ENCODE measurements around the gene KIF20A. TPM values are rescaled to one million over a fixed set of nuclear protein-coding genes. Genes with fewer than 3 reads are reported as not detected.

Gene KIF20A
- total RNA-seq, 1 donor from 2014 or later, result 4.7 TPM

DNA sequence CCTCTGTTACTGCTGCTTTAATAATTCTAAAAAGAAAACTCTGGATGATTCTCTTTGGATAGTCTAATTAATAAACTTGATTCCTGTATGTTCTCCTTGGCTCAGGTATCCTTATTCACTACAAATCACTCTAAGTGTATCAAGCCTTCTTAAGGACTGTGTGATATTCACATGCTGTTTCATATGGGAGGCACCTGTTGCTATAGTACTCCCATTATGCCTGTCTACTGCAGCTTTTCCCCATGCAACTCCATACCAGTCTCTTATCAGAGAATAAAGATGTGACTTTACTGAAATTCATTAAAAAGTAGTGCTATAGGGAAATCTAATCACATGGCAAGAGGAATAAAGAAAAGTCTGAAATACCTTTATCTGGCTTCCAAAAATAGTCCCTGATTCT is 15.2 kb upstream of the KIF20A start:
- H3K9ac ChIP-seq (ENCODE audit: low read length), result no peak overlapping the region
- peaks cover 95% of the 10 kb centered on the region for H3K36me3 ChIP-seq (ENCODE audit: insufficient read depth, low read length)
- H3K4me1 ChIP-seq (ENCODE audit: insufficient read depth, low read length), result no peaks in the 10 kb centered on the region
- H3K27ac Mint-ChIP-seq (ENCODE audit: unreplicated experiment), result no peak overlapping the region
- no peaks in the 10 kb centered on the region for H3K27me3 ChIP-seq (ENCODE audit: insufficient read depth, low read length)
- no peaks in the 10 kb centered on the region for H3K9me3 ChIP-seq (ENCODE audit: insufficient read depth, low read depth, low read length)
- no peaks in the 10 kb centered on the region for H3K4me1 Mint-ChIP-seq (ENCODE audit: low read depth, unreplicated experiment)
- H3K4me3 ChIP-seq (ENCODE audit: insufficient read depth, low read depth, low read length), result no peak overlapping the region
- FAIRE-seq (peak; percentile 34), DNase-seq (ENCODE audit: low read depth) (no peak)
- no peak for TF ChIP-seq EZH2 (IDR thresholded peaks at IDR 0.05; ENCODE audit: insufficient read depth, low read length)
- TF ChIP-seq, protein P1, sequence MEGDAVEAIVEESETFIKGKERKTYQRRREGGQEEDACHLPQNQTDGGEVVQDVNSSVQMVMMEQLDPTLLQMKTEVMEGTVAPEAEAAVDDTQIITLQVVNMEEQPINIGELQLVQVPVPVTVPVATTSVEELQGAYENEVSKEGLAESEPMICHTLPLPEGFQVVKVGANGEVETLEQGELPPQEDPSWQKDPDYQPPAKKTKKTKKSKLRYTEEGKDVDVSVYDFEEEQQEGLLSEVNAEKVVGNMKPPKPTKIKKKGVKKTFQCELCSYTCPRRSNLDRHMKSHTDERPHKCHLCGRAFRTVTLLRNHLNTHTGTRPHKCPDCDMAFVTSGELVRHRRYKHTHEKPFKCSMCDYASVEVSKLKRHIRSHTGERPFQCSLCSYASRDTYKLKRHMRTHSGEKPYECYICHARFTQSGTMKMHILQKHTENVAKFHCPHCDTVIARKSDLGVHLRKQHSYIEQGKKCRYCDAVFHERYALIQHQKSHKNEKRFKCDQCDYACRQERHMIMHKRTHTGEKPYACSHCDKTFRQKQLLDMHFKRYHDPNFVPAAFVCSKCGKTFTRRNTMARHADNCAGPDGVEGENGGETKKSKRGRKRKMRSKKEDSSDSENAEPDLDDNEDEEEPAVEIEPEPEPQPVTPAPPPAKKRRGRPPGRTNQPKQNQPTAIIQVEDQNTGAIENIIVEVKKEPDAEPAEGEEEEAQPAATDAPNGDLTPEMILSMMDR (IDR thresholded peaks at IDR 0.05; ENCODE audit: insufficient read depth, low read depth, low read length), result no peak
- H3K27ac ChIP-seq (ENCODE audit: low read depth, low read length), result no peak overlapping the region
- H2AFZ ChIP-seq (ENCODE audit: low read depth, low read length), result no peak overlapping the region
- no peaks in the 10 kb centered on the region for H3K9me3 Mint-ChIP-seq (ENCODE audit: unreplicated experiment)
- peaks cover 24% of the 10 kb centered on the region for H3K36me3 Mint-ChIP-seq (ENCODE audit: low read depth, unreplicated experiment)
- H4K20me1 ChIP-seq (ENCODE audit: insufficient read depth, low read length), result peaks cover 15% of the 10 kb centered on the region
- H3K4me3 Mint-ChIP-seq (ENCODE audit: unreplicated experiment), result no peak overlapping the region
- H3K4me2 ChIP-seq (ENCODE audit: low read length), result no peak overlapping the region
- H3K79me2 ChIP-seq (ENCODE audit: insufficient read depth, low read length), result no peaks in the 10 kb centered on the region
- H3K27me3 Mint-ChIP-seq (ENCODE audit: low read depth, unreplicated experiment), result no peaks in the 10 kb centered on the region

DNA sequence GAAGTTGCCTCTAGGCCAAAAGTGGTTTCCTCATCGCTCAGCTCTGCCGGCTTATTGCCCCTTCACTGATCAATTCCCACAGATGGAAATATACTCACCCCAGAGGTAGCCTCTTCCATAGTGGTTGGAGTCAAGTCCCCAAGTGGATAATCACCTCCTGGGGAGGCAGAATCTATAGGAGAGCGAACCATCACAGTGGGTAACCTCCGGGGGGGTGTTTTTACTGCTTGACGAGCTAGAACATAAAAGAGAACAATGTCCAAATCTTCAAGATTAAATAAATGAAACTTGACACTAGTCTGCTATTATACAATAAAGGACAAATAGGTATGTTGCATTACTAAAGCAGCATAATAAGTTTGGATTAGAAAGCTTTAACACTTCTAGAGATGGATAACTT is 9.8 kb upstream of the KIF20A start:
- Mint-ChIP-seq H3K4me1 (ENCODE audit: low read depth, unreplicated experiment) (no peaks in the 10 kb centered on the region), H3K9me3 (ENCODE audit: unreplicated experiment) (no peaks in the 10 kb centered on the region), H3K27me3 (ENCODE audit: low read depth, unreplicated experiment) (no peaks in the 10 kb centered on the region), H3K4me3 (ENCODE audit: unreplicated experiment) (no peak overlapping the region), H3K36me3 (ENCODE audit: low read depth, unreplicated experiment) (peaks cover 18% of the 10 kb centered on the region), H3K27ac (ENCODE audit: unreplicated experiment) (no peak overlapping the region)
- Histone ChIP-seq H3K4me1 (ENCODE audit: insufficient read depth, low read length) (no peaks in the 10 kb centered on the region), H4K20me1 (ENCODE audit: insufficient read depth, low read length) (peaks cover 19% of the 10 kb centered on the region), H3K9me3 (ENCODE audit: insufficient read depth, low read depth, low read length) (no peaks in the 10 kb centered on the region), H3K27me3 (ENCODE audit: insufficient read depth, low read length) (no peaks in the 10 kb centered on the region), H3K36me3 (ENCODE audit: insufficient read depth, low read length) (peaks cover 79% of the 10 kb centered on the region), H3K27ac (ENCODE audit: low read depth, low read length) (no peak overlapping the region), H3K4me2 (ENCODE audit: low read length) (no peak overlapping the region), H2AFZ (ENCODE audit: low read depth, low read length) (no peak overlapping the region), H3K4me3 (ENCODE audit: insufficient read depth, low read depth, low read length) (no peak overlapping the region), H3K9ac (ENCODE audit: low read length) (no peak overlapping the region), H3K79me2 (ENCODE audit: insufficient read depth, low read length) (peaks cover 8% of the 10 kb centered on the region)
- FAIRE-seq (no peak), DNase-seq (ENCODE audit: low read depth) (no peak)
- TF ChIP-seq EZH2 (IDR thresholded peaks at IDR 0.05; ENCODE audit: insufficient read depth, low read length), result no peak
- TF ChIP-seq, protein P1 (IDR thresholded peaks at IDR 0.05; ENCODE audit: insufficient read depth, low read depth, low read length), result no peak

DNA sequence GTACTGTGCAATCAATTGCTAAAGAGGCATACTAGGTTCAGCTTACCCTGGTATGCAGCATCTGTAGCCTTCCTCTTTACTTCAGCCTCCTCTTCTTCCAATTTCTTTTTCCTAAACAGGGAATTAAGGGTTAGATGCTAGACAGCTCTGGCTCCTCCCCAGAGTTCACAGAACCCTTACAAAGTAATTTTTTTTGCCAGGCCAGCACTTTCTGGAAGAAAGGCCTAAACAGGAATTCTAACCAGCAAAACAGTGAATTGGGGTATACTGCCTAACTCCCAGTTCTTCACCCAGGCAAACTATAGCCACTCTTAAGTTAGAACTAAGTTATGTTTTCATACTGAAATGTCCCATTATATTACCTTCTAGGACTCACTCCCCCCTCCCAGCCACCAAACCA is 8.6 kb upstream of the KIF20A start:
- peaks cover 71% of the 10 kb centered on the region for H3K36me3 ChIP-seq (ENCODE audit: insufficient read depth, low read length)
- H3K4me3 Mint-ChIP-seq (ENCODE audit: unreplicated experiment), result no peak overlapping the region

More for the DNA sequence above, 8.6 kb upstream of the KIF20A start:
- Histone ChIP-seq H3K4me2 (ENCODE audit: low read length) (no peak overlapping the region), H4K20me1 (ENCODE audit: insufficient read depth, low read length) (peaks cover 15% of the 10 kb centered on the region), H3K27me3 (ENCODE audit: insufficient read depth, low read length) (no peaks in the 10 kb centered on the region), H2AFZ (ENCODE audit: low read depth, low read length) (no peak overlapping the region), H3K79me2 (ENCODE audit: insufficient read depth, low read length) (peaks cover 18% of the 10 kb centered on the region), H3K9me3 (ENCODE audit: insufficient read depth, low read depth, low read length) (no peaks in the 10 kb centered on the region), H3K4me1 (ENCODE audit: insufficient read depth, low read length) (no peaks in the 10 kb centered on the region), H3K4me3 (ENCODE audit: insufficient read depth, low read depth, low read length) (no peak overlapping the region), H3K27ac (ENCODE audit: low read depth, low read length) (no peak overlapping the region), H3K9ac (ENCODE audit: low read length) (no peak overlapping the region)
- Mint-ChIP-seq H3K9me3 (ENCODE audit: unreplicated experiment) (no peaks in the 10 kb centered on the region), H3K27me3 (ENCODE audit: low read depth, unreplicated experiment) (no peaks in the 10 kb centered on the region), H3K4me1 (ENCODE audit: low read depth, unreplicated experiment) (no peaks in the 10 kb centered on the region), H3K27ac (ENCODE audit: unreplicated experiment) (no peak overlapping the region), H3K36me3 (ENCODE audit: low read depth, unreplicated experiment) (peaks cover 15% of the 10 kb centered on the region)
- FAIRE-seq, result no peak
- no peak for DNase-seq (ENCODE audit: low read depth)
- TF ChIP-seq, protein P1 (IDR thresholded peaks at IDR 0.05; ENCODE audit: insufficient read depth, low read depth, low read length), result no peak
- no peak for TF ChIP-seq EZH2 (IDR thresholded peaks at IDR 0.05; ENCODE audit: insufficient read depth, low read length)

Data from astrocyte (in vitro differentiated cells and primary cell).